ENCODE data around the gene PGAP6.

GRCh38 chr16:354291-354881, 27.4 kb downstream of the PGAP6 start:
- TF ChIP-seq, protein P1, sequence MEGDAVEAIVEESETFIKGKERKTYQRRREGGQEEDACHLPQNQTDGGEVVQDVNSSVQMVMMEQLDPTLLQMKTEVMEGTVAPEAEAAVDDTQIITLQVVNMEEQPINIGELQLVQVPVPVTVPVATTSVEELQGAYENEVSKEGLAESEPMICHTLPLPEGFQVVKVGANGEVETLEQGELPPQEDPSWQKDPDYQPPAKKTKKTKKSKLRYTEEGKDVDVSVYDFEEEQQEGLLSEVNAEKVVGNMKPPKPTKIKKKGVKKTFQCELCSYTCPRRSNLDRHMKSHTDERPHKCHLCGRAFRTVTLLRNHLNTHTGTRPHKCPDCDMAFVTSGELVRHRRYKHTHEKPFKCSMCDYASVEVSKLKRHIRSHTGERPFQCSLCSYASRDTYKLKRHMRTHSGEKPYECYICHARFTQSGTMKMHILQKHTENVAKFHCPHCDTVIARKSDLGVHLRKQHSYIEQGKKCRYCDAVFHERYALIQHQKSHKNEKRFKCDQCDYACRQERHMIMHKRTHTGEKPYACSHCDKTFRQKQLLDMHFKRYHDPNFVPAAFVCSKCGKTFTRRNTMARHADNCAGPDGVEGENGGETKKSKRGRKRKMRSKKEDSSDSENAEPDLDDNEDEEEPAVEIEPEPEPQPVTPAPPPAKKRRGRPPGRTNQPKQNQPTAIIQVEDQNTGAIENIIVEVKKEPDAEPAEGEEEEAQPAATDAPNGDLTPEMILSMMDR (IDR thresholded peaks at IDR 0.05; ENCODE audit: insufficient read depth, low read depth, low read length) = no peak
- no peak for TF ChIP-seq EZH2 (IDR thresholded peaks at IDR 0.05; ENCODE audit: insufficient read depth, low read length)

Data from astrocyte (in vitro differentiated cells and primary cell).